Smooth muscle cell of the brain vasculature (primary cell): ENCODE results near the gene SPSB3.

ENCODE experiments used
- DNase-seq: peaks from one replicate; pipeline ENCODE4 v3.0.0-alpha.2; 2012; ENCODE audit warnings: low read depth, low spot score

Gene SPSB3

DNA sequence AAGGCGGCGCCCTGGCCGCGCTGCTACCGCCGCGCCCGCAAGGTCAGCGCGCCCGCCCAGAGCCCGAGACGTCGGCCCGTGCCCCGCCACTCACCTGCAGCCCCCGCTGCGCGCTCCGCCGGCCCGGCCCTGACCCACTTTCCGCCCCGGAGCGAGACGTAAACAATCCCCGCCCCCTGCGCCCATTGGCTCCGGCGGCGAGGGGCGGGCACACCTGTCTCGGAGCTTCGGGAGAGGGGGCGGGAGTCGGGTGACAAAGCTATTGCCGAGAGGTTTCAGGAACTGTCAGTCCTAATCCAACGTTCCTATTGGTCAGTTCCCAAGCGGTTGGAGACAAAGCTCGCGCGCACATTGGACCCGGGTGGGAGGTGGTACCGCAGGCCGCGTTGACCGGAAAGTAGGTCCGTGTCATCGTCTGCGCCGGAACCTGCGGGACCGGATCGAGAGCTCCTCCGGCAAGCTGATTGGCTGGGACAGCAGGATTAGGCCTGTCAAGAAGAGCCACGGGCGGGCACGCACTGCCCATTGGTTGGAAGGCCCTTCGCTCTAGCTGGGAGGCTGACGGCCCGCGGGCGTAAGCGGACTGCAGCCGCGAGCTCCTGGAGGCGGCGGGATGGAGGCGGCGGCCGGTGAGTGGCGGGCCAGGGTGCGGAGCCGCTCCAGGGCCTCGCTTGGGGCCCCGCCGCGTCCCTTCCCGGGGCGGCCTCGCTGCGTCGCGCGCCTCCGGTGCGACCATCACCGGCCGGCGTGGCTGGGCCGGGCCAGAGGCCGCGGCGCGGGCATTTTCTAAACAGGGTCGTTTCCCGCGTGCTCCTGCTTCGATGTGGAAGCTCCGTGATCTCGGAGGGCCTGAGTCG is at the start of gene SPSB3, which contains the start of gene NUBP2:
Gene SPSB3, minus strand, starts transcription at position 164 of the 857 bp plus-strand sequence. CDS start 1,088 bp downstream, outside the sequence.
Gene NUBP2, plus strand, starts transcription at position 553 of the 857 bp plus-strand sequence. Its CDS starts 61 bp downstream, at position 614.
- DNase-seq = peak; percentile 99

DNA sequence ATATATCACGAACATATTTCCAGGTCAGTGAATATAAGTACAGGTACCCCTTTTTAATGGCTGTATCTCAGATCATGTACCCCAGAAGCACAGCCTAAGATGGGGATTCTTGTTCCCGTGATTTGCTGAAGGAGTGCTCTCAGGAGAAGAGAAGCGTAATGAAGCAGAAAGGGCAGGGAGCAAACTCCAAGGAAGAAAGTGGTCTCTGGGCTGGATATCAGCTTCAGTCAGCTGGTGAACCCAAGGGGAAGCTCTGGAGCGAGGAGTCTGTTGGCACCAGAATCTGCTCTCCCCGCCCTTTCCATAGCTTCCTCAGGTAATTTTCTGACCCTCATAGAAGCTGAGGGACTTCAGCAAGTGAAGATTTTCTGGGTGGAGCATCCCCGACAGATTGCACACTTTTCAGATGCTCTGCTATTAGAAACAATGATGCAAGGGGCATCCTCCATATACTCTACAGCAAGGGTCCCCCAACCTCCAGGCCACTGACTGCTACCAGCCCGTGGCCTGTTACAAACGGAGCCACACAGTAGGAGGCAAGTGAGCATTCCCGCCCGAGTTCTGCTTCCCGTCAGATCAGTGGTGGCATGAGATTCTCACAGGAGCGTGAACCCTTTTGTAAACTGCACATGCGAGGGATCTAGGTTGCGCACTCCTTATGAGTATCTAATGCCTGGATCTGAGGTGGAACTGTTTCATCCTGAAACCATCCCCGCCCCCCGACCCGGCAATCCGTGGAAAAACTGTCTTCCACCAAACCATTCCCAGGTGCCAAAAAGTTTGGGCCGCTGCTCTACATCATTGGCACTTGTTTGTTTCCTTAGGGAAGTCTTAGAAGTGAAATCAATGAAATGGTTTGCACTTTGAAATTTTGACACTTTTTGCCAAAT is 49.1 kb upstream of the SPSB3 start:
- no peak for DNase-seq

DNA sequence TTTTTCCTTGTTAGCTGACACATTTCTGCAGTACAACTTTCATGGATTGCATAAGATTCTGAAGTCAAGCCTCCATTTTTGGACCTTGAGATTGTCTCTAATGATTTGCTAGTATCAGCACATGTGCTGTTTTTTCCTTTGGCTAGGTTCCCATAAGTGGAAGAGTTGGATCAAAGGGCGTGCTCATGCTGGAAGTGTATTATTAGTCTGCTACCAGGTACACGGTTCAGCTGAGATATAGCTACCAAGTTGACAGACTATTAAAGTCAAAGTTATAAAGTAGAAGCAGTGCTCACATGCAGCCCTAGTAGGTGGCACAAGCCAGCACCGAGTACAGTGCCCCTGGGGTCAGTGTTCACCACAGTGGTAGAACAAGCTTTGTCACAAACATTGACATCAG is 47.8 kb upstream of the SPSB3 start:
- no peak for DNase-seq

DNA sequence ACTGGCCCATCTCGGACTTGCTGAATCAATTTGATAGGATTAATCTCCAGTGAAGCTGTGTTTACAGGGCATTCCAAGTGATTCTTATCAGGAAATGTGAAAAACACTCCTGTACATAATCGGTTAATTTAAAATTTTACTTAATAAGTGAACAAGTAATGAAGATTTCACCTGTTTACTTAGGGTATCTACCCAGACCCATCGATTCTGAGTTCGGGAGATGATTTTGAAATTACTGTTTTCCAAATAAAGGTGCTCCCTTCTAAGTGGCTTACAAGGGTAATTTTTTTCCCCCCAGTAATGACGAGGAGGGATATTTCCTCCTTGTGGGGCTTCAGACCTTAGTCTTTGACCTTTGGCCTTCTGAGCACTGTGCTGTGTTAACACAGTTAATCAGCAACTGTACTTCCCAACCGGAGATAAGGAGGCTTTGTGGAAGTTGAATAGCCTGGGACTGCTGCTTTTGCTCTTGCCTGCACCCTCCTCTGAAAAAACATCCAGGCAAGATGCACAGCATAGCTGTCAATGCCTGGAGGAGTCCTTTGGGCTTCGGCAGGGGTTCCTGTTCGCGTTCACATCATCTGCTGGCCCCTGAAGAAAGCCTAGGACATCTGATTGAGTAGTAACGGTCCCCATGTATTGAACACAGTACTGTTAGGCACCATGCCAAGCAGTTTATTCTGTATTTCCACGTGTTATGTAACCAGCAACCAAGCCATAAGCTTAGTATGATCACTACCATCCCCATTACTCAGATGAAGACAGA is 46.5 kb upstream of the SPSB3 start:
- no peak for DNase-seq

DNA sequence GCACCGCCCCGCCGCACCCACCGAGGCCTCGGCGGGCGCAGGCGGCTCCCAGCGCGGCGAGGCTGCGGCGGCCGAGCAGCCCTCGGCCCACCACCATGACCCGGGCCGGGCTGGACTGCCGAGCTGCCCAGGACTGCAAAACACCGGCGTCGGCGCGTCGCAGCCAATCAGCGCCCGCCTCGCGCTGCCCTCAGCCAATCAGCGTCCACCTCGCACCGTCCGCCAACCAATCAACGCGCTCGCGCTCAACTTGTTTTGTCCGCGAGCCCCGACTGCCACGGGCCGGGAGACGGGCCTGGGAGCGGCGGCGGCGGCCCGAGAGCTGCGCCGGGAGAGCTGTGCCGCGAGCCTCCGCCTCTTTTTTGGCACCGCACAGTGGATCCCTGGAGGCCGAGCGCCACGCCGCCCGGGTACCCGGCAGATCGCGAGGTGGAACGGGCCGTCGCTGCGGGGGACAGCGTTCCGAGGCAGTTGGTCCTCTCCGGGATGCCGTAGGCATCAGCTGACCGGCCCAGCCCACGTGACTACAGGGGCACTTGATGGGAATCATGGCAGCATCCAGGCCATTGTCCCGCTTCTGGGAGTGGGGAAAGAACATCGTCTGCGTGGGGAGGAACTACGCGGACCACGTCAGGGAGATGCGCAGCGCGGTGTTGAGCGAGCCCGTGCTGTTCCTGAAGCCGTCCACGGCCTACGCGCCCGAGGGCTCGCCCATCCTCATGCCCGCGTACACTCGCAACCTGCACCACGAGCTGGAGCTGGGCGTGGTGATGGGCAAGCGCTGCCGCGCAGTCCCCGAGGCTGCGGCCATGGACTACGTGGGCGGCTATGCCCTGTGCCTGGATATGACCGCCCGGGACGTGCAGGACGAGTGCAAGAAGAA is 44.6 kb upstream of the SPSB3 start, which contains the start of the genes FAHD1 and HAGH:
Gene FAHD1, plus strand, starts transcription at position 516 of the 883 bp plus-strand sequence. Its CDS starts 33 bp downstream, at position 549.
Gene HAGH, minus strand, starts transcription at position 135 of the 883 bp plus-strand sequence. Its CDS starts 38 bp downstream, at position 97.
- DNase-seq = peak; percentile 84

DNA sequence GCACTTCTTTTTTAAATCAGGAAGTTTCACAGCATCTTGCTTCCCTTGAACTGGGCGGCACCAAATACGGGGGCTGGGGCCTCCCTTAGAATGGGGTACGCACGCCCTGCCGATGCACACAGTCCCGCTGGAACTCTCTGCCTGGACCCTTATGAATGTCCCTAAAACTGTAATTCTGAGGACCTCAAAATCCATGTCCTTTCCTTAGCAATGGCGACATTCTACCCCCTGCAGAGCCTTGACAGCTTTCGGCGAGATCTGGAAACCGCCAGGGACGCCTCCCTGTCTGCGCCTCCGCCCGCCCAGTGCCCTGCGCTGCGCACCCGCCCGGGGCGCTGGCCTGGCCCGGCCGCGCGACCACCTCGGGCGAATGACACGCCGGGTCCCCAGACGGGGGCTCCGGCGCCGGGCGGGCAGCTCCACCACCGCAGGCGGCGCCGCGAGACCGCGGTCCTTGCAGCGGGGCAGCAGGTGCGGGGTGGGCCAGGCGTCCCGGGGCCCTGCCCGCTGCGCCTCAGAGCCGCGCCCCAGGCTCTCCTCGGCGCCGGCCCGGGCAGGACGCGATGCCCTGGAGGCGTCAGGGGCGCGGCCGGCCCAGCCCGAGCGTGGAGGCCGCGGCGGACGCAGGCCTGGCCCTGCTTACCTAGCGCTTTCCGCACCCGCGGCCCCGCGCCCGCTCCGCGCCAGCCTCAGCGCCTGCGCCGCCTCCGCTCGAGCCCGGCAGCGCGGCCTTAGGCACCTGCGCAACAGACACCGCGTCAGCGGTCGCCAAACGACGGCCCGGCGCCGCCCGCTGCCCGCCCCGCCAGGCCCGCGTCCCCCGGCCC is 43.7 kb upstream of the SPSB3 start:
- no peak for DNase-seq

DNA sequence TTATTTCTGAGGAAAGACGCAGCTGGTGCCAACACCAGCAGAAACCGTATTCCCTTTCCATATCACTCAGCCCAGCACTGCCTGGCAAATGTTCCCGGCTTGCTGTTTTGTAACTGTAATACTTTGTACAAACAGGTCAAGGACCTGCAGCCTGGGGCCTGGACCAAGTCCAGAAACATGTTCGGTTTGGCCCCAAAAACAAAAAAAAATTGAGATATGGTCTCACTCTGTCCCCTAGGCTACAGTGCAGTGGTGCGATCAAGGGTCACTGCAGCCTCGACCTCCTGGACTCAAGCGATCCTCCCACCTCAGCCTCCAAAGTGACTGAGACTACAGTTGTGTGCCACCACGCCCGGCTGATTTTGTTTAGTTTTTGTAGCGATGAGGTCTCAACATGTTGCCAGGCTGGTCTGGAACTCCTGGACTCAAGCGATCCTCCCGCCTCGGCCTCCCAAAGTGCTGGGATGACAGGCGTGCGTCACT is 43.1 kb upstream of the SPSB3 start:
- DNase-seq = no peak

DNA sequence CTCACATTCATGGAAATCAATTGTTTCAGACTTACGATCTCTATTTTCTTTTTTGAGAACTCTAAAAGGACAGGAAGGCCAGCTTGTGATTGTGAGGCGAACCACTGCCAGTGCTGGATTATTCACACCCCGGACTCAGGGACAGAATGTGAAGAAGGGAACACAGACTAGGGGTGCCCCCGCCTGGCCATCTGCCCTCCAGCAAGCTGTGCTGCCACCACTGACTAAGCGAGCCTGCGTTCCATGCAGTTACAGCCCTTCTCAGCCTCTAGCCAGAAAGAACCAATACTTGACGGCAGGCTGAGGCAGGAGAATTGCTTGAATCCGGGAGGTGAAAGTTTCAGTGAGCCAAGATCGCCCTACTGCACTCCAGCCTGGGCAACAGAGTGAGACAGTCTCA is 41.5 kb upstream of the SPSB3 start:
- no peak for DNase-seq

DNA sequence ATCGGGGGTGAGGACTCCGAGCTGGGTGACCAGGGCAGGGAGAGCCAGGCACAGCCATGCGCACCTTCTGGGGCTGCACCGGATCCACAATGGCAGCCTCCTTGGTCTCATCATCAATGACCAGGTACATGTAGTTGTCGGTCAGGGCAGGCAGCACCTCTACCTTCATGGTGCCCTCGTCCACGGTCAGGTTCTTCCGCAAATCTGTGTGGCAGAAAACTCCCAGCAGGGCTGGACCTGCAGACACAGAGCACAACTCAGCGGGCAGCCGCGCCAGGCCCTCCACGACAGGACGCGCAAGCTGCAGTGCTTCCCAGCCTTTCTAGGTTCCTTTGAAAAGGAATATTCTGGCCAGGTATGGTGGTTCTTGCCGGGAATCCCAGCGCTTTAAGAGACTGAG is 40.4 kb upstream of the SPSB3 start:
- no peak for DNase-seq

DNA sequence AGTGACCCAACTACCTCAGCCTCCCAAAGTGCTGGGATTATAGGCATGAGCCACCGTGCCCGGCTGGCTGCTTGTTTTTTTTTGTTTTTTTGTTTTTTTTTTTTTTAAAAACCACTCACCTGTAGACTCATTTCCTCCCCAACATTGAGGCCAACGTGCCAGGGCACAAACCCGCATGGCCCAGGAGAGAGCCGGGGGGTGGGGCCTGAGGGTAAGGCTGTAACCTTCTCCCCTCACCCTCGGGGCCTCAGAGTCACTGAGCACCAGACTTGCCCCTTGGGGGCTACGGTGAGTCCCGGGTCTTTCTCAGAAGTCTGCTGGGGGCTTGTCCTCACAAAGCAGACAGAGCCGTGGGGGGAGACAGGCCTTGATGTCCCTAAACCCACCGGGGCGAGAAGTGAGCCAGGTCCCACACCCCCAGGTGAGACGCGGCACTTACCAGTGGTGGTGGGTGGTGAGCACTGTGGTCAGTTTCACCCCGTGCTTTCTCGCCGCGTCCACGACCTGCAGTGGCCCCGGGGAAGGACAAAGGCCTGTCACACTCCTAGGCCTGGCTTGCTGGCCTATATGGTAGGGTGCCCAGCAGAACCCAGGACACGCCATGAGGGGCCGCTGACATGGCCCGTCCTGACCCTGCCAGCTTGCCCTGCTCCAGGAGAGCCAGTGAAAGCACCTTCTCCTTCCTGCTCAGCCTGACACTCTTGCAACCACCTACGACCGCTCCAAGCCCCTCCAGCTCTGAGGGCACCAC is 39.7 kb upstream of the SPSB3 start:
- no peak for DNase-seq

DNA sequence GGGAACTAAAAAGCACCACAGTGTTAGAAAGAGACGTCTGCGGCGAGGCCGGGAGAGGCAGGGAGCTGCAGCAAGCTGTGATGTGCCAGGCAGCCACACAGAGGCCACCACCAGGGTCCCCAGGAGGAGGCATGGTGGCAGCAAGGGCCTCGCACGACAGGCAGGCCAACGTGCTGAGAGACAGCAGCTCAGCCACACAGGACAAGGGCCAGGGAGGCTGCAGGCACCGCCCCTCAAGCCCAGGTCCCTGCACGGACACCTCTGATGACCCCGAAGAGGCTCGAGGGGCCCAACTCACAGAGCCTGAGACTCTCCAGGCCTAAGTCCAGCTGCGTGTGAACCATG is 38.5 kb upstream of the SPSB3 start:
- no peak for DNase-seq

DNA sequence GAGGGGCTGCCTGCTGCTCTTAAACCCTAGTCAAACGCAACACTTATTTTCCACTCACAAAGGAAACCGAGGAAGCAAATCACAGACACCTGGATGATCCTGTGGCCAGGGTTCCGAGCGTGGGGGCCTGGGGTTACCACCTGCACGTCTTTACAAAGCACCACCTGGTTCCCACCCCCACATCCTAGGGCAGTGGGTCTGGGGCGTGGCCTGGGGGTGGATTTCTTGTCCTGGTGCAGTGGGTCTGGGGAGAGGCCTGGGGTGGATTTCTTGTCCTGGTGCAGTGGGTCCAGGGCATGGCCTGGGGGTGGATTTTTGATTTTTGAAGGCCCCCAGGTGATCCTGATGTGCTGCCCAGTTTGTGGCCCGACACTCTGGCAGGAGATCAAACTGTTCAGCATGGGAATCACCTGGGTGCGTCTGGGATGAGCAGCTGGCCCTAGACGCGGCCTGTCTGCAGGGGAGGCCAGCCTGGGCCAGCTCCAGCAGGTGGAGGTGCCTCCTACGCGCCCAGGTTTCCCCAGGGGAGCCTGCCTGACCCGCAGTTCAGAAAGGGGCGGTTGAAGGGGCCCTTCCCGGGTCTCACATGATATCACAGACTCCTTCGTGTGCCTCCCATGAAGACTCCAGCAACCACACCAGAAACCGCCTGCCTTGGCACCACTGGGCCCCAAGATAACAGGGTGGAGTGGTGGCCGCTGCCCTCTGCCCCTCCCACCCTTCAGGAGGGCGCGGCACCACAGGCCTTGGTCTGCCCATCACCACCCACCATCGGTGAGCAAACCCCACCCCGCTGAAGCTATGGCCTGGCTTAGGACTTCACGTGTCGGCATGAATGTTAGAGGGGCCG is 38.0 kb upstream of the SPSB3 start:
- DNase-seq = no peak

DNA sequence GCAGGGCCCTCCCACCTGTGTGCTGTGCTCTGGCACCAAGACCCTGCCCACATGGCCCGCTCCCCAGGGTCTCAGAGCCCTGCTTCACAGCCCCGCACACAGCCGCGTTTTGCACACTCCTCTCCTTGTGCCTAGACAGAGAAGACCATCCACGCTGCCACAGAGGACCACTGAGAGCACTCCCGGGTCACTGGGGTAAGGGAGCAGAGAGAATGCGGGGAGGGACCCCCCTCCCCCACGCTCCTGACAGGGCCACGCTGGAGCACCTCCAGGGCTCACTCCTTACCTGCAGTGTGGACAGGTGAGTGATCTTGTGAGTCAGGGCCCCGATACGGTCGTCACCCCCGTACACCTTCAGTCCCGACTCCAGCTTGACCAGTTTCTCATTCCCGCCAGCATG is 37.2 kb upstream of the SPSB3 start:
- DNase-seq = no peak

DNA sequence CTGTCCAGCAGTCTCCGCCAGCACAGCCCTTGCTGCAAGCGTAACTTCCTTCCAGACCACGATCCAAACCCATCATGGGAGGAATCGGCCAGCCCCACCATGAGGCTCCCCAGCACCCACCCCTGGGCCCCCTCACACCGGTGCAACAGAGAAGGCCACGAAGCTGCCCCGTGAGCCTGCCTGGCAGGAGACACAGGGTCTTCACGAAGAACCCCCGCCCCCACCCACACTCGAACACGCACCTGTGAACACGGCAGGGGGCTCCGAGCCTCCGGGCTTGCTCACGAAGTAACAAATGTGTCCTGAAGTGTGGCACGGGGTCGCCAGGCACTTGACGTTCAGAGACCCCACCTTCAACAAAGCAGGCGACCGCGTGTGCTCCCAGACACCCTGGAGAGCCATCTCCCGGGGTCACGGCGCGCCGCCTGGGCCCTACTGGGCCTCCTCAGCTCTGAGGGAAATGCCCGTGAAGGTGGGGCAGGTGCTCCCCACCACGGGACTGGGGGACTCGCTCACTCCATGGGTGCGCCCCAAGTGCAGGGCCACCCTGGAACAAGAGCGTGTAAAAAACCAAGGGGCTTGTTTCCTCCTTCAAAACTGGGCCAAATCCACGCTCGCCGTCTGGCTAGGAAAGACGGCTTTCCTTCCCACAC is 36.6 kb upstream of the SPSB3 start:
- DNase-seq = no peak

DNA sequence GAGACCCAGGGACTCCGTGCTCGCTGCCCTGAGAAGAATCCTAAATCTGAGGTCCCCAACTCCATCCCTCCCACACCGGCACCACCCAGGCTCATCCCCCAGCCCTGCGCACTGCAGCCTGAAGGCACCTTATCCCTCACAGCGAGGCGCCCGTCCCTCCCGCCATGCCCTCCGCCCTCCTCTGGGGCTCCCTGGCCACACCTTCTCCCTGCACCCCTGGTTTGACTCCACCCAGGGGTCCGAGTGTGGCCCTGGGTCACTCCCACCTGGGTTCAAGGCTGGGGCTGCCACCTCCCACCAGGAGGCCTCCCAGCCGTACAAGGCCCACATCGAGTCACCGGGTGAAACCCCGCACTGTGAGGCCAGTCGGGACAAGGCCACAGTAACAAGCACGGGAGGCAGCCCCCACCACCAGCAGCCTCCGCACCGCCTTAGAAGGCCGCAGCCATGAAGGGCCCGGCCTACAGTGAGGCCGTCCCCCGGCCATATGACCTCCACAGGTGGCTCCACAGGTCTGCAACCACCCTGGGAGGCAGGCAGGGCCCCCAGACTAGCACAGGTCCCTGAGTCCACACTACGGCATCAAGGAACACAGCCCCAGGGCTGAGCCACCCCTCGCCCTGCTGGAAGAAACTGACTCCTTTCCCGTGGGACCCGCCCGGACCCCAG is 36.0 kb upstream of the SPSB3 start:
- no peak for DNase-seq

DNA sequence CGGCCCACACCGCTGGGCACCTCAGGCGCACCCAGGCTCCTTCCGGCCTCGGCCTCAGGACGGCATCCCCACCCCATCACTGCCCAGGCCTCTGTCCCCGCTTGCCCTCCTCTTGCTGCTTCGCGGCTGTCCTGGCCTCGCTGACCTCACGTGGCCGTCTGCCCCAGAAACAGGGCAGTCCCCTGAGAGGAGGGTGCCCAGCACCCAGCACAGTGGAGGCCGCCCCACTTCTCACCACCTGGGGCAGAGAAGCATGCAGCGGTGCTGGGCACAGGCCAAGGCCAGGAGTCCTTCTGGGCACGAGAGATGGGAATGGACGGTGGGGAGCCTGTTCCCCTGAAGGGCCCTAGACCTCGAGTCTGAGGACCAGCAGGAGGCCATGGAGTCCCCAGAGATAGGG is 35.3 kb upstream of the SPSB3 start:
- DNase-seq = no peak

DNA sequence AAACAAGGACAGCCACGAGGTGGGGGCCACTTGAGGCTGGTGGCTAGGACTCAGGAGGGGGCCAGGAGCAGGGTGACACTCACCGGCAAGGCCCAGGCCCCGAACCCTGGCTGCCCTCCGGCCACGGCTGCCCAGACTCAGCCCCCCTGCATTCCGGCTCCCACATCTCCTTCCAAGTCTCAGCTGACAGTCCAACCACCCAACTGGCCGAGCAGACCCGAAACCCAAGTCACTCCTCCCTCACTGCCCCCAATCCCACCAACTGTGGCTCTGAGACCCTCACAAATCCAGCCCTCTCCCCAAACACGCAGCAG is 34.9 kb upstream of the SPSB3 start:
- DNase-seq = no peak
